Mucosa of descending colon (tissue), 3 donors: ENCODE measurements around the gene GLI3. TPM values are rescaled to one million over a fixed set of nuclear protein-coding genes. Genes with fewer than 3 reads are reported as not detected.

ENCODE experiments used
- ATAC-seq: fragments of 200-7000 bp; cut with Tn5 transposase; one replicate; pipeline ENCODE4 v1.9.1; 2020; ENCODE audit warnings: mild to moderate bottlenecking, moderate library complexity
- DNase-seq, 3 donors: peaks; one replicate each; pipeline ENCODE4 v3.0.0-alpha.2; 2020
- H3K36me3 ChIP-seq: fragments of 200-600 bp; one replicate; pipeline ENCODE4 v1.8.0; 2021; ENCODE audit warnings: low read depth, mild to moderate bottlenecking
- H3K4me1 ChIP-seq: fragments of 200-600 bp; one replicate; pipeline ENCODE4 v1.8.0; 2021; ENCODE audit warnings: low read depth, mild to moderate bottlenecking
- H3K4me3 ChIP-seq: fragments of 200-600 bp; one replicate; pipeline ENCODE4 v1.8.0; 2021; ENCODE audit warnings: mild to moderate bottlenecking
- H3K9me3 ChIP-seq: fragments of 200-600 bp; one replicate; pipeline ENCODE4 v1.8.0; 2021; ENCODE audit warnings: mild to moderate bottlenecking
- CTCF ChIP-seq: fragments of 200-600 bp; IDR thresholded peaks from one replicate; pipeline ENCODE4 v1.8.0; 2022; ENCODE audit warnings: antibody characterized with exemption, mild to moderate bottlenecking
- intact Hi-C, 2 donors: fragments of 100-400 bp; cut with DNase I in 1 of 2; cut with micrococcal nuclease in 1 of 2; formaldehyde crosslinking; loops; one replicate each; pipeline versions ENCODE4 v1.11.0 to v1.11.1; 2022; cut with DNase I, micrococcal nuclease
- total RNA-seq, 3 donors: library from RNA; stranded (reverse); fragmentation: NEBNext Ultra II Directional in 2 of 3; extraction: Animal tissue kit (Norgen Biotek cat#: 25700) in 2 of 3; gene quantifications; one replicate each; pipeline versions ENCODE4 v1.2.1 to v1.2.4, GENCODE V29; 2021 to 2023
- donor health status: DM: no; HTN: no; CAD: no; lungs with moderate emphysema.
- donor health status: DM: no; HTN: no; CAD: no.
- donor health status: DM: no; HTN: yes; CAD: no.

The GLI3 gene
- total RNA-seq, 3 donors from 2014 or later, result 3.0 to 56.3 (median 8.8) TPM

- no peak for TF ChIP-seq CTCF
Observed at GRCh38 chr7:41955451-41955850, 281.6 kb downstream of the GLI3 start.

GRCh38 chr7:41954976-41955375, 282.0 kb downstream of the GLI3 start:
- Histone ChIP-seq H3K36me3 (no peaks in the 10 kb centered on the region), H3K4me1 (peaks cover 4% of the 10 kb centered on the region), H3K9me3 (no peaks in the 10 kb centered on the region), H3K4me3 (no peak overlapping the region)
- no peak for TF ChIP-seq CTCF
- intact Hi-C loops, result no loop called here
- DNase-seq (no peak), ATAC-seq (no peak)

More at GRCh38 chr7:41955451-41955850, 281.6 kb downstream of the GLI3 start:
- H3K4me1 ChIP-seq, result peaks cover 4% of the 10 kb centered on the region
- no peak for DNase-seq
- no peak for ATAC-seq
- no peaks in the 10 kb centered on the region for H3K36me3 ChIP-seq
- intact Hi-C loops, result no loop called here
- H3K9me3 ChIP-seq, result no peaks in the 10 kb centered on the region
- no peak overlapping the region for H3K4me3 ChIP-seq

GRCh38 chr7:41948503-41948902, 288.5 kb downstream of the GLI3 start:
- no peaks in the 10 kb centered on the region for H3K9me3 ChIP-seq
- H3K4me1 ChIP-seq, result peaks cover 1% of the 10 kb centered on the region
- intact Hi-C loops, result no loop called here
- no peak for TF ChIP-seq CTCF
- no peak for DNase-seq
- no peak for ATAC-seq
- no peaks in the 10 kb centered on the region for H3K36me3 ChIP-seq
- H3K4me3 ChIP-seq, result no peak overlapping the region

- no peak overlapping the region for H3K4me3 ChIP-seq
Observed at GRCh38 chr7:41943094-41943577, 293.9 kb downstream of the GLI3 start.

GRCh38 chr7:41942468-41943093, 294.4 kb downstream of the GLI3 start:
- H3K4me3 ChIP-seq, result no peak overlapping the region
- H3K9me3 ChIP-seq, result no peaks in the 10 kb centered on the region
- peak; percentile 59 to 68 (median 60) for DNase-seq
- intact Hi-C loops, result loop anchor here (2.0 to 5.0 kb wide), 2 partner anchors 35 to 900 kb away; no protein-coding TSS in a partner anchor
- no peaks in the 10 kb centered on the region for H3K36me3 ChIP-seq
- ATAC-seq, result peak; percentile 76
- H3K4me1 ChIP-seq, result peaks cover 9% of the 10 kb centered on the region
- no peak for TF ChIP-seq CTCF

More at GRCh38 chr7:41943094-41943577, 293.9 kb downstream of the GLI3 start:
- H3K36me3 ChIP-seq, result no peaks in the 10 kb centered on the region
- H3K4me1 ChIP-seq, result peaks cover 9% of the 10 kb centered on the region
- peak; percentile 79 for TF ChIP-seq CTCF
- no peaks in the 10 kb centered on the region for H3K9me3 ChIP-seq
- intact Hi-C loops, result loop anchor here (2.0 to 5.0 kb wide), 2 partner anchors 34 to 900 kb away; no protein-coding TSS in a partner anchor
- DNase-seq, result peak; percentile 81 to 92 (median 88)
- peak; percentile 93 for ATAC-seq
